ENCODE results near the gene PKMYT1.

DNA sequence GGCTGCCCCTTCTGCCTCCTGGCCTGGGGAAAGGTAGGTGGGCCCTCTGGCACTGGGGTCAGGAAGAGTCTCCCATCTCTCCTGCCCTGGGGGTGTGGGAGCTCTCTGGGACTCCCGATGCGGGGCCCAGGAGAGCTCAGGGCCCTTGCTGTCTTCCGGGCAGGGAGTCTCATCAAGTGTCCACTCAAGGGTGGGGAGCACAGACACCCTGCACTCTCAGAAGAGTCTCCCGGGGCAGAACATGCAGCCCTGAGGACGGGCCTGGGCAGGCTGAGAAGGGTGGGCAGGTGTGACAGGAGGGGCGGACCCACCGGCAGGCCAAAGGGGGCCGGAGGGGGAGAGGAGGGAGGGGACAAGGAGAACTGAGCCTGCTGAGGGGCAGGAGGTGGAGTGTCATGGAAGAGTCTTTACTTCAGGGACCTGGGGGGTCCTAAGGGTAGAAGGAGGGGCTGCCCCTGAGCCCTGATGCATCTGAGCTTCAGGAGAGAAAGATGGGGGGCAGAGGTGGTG is 8.4 kb upstream of the PKMYT1 start:
- TF ChIP-seq POLR2A (IDR thresholded peaks at IDR 0.05) = no peak
- TF ChIP-seq, protein P1, sequence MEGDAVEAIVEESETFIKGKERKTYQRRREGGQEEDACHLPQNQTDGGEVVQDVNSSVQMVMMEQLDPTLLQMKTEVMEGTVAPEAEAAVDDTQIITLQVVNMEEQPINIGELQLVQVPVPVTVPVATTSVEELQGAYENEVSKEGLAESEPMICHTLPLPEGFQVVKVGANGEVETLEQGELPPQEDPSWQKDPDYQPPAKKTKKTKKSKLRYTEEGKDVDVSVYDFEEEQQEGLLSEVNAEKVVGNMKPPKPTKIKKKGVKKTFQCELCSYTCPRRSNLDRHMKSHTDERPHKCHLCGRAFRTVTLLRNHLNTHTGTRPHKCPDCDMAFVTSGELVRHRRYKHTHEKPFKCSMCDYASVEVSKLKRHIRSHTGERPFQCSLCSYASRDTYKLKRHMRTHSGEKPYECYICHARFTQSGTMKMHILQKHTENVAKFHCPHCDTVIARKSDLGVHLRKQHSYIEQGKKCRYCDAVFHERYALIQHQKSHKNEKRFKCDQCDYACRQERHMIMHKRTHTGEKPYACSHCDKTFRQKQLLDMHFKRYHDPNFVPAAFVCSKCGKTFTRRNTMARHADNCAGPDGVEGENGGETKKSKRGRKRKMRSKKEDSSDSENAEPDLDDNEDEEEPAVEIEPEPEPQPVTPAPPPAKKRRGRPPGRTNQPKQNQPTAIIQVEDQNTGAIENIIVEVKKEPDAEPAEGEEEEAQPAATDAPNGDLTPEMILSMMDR (IDR thresholded peaks at IDR 0.05) = no peak
